Ascending aorta (tissue), 2 donors: Measurements from ENCODE around the gene PTPN13. TPM values are rescaled to one million over a fixed set of nuclear protein-coding genes. Genes with fewer than 3 reads are reported as not detected.

Source experiments
- DNase-seq, 2 donors: peaks; one replicate each; pipeline ENCODE4 v3.0.0-alpha.2; 2019; ENCODE audit warnings: low spot score in 2 of 2
- H3K27ac ChIP-seq, 2 donors: fragments of 200-600 bp; sonication (generic); one replicate each; pipeline ENCODE4 v1.5.1; 2016 to 2017; ENCODE audit warnings: mild to moderate bottlenecking in 1 of 2
- H3K27me3 ChIP-seq: fragments of 200-600 bp; sonication (generic); one replicate; pipeline ENCODE4 v1.5.1; 2017
- H3K36me3 ChIP-seq, 2 donors: fragments of 200-600 bp; sonication (generic); one replicate each; pipeline ENCODE4 v1.5.1; 2016
- H3K4me1 ChIP-seq, 2 donors: fragments of 200-600 bp; sonication (generic); one replicate each; pipeline ENCODE4 v1.5.1; 2016 to 2017; ENCODE audit warnings: mild to moderate bottlenecking in 1 of 2
- H3K4me3 ChIP-seq, 2 donors: fragments of 200-600 bp; sonication (generic); one replicate each; pipeline ENCODE4 v1.5.1; 2016 to 2017; ENCODE audit warnings: mild to moderate bottlenecking in 1 of 2
- H3K9me3 ChIP-seq, 2 donors: fragments of 200-600 bp; sonication (generic); one replicate each; pipeline ENCODE4 v1.5.1; 2016
- intact Hi-C: fragments of 100-400 bp; cut with DNase I; formaldehyde crosslinking; loops from one replicate; pipeline ENCODE4 v1.15.1; 2023
- total RNA-seq: library from RNA; depleted of rRNA; stranded (reverse); fragments of >200 nt; gene quantifications from one replicate; pipeline ENCODE4 v1.1.0, GENCODE V29; 2016
- TF ChIP-seq, protein P1 (sequence below), 3 experiments: fragments of 200-600 bp in 2 of 3; fragments of 450-650 bp in 1 of 3; sonication (generic) in 2 of 3; IDR thresholded peaks; one replicate each; pipeline ENCODE4 v1.5.1; 2016 to 2019; ENCODE audit warnings: antibody characterized with exemption in 3 of 3, mild to moderate bottlenecking in 1 of 3, moderate library complexity in 1 of 3

Gene PTPN13
- total RNA-seq, 1 donor from 2014 or later: 20.8 TPM

DNA sequence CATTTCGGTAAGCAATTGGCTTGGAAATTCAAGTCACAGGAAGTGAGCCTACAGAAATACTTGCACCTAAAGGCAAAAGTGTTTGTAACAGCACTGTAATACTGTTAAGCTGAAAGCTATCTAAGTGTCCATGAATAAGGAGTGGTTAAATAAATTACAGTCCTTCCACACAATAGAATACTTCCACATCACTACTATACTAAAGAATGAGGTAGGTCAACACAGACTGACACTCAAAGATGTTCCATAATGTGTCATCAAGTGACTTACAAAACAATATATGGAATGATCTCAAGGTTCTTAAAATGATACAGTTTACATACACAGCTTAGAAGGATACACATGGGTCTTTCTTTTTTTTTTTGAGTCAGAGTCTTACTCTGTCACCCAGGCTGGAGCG, 228.0 kb downstream of the PTPN13 start:
- intact Hi-C loops: no loop called here
- no peak for DNase-seq
- Histone ChIP-seq H3K4me1 (no peaks in the 10 kb centered on the region), H3K27me3 (no peaks in the 10 kb centered on the region), H3K9me3 (no peaks in the 10 kb centered on the region), H3K27ac (no peak overlapping the region), H3K36me3 (no peaks in the 10 kb centered on the region), H3K4me3 (no peak overlapping the region)
- TF ChIP-seq, protein P1, sequence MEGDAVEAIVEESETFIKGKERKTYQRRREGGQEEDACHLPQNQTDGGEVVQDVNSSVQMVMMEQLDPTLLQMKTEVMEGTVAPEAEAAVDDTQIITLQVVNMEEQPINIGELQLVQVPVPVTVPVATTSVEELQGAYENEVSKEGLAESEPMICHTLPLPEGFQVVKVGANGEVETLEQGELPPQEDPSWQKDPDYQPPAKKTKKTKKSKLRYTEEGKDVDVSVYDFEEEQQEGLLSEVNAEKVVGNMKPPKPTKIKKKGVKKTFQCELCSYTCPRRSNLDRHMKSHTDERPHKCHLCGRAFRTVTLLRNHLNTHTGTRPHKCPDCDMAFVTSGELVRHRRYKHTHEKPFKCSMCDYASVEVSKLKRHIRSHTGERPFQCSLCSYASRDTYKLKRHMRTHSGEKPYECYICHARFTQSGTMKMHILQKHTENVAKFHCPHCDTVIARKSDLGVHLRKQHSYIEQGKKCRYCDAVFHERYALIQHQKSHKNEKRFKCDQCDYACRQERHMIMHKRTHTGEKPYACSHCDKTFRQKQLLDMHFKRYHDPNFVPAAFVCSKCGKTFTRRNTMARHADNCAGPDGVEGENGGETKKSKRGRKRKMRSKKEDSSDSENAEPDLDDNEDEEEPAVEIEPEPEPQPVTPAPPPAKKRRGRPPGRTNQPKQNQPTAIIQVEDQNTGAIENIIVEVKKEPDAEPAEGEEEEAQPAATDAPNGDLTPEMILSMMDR (IDR thresholded peaks at IDR 0.05): no peak

DNA sequence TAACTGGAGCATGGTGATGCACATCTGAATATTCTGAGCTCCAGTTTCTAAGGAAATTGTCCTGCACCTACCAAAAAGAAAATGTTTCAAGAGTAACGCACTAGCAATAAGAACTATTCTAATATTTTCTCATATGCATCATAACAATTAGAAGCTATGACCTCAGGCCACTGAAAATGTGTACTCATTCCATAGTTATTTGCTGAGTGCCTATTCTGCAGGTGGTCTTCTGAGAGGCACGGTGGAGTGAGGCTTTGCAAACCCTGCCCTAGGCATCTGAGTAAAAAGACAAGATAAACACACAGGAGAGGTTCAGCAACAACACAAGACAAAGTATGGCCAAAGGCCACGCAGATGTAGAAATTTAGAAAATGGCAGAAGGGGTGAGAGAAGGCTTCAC, 231.4 kb downstream of the PTPN13 start:
- TF ChIP-seq, protein P1 (IDR thresholded peaks at IDR 0.05): no peak

DNA sequence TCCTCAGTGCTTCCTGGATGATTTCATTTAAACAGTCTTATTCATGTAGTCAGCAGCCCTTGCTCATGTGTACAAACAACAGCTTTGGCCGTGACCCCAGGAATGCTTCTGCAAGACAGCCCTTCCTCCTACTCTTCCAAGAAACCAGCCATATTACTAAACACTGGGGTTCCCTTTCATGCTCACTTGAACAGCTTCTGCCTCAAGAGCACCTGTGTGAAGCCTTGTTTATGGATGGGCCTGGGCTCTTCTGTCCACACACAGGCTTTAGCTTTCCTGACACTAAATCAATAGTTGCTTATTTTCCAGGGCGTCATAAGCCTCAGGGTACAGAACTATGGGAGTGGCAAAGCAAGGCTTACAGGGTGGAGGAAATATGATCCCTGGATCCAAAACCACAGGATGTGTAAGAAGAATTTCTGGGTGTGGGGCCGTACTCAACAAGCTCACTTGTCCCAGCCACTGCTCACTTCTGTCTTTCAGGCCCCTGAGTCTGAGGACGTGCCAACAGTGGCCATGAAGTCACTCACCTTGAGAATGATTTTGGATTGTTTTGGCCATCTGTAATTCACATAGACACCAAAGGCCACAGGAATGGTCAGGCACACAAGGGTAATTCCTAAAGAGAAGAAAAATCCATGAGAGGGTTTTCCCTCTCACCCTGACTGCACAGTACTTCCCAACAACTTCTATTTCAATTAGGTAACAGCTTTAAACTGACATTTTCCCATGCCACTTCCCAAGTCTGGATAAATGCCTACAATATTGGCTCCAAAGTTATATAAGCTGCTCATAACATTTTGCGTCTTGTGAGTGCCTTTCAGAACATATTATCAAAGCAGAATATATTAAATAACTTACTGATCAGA, 237.4 kb downstream of the PTPN13 start:
- TF ChIP-seq, protein P1 (IDR thresholded peaks at IDR 0.05): no peak

More for the DNA sequence above, 231.4 kb downstream of the PTPN13 start:
- Histone ChIP-seq H3K4me3 (no peak overlapping the region), H3K4me1 (no peaks in the 10 kb centered on the region), H3K9me3 (no peaks in the 10 kb centered on the region), H3K27me3 (no peaks in the 10 kb centered on the region), H3K36me3 (no peaks in the 10 kb centered on the region), H3K27ac (no peak overlapping the region)
- intact Hi-C loops: no loop called here
- DNase-seq: no peak

DNA sequence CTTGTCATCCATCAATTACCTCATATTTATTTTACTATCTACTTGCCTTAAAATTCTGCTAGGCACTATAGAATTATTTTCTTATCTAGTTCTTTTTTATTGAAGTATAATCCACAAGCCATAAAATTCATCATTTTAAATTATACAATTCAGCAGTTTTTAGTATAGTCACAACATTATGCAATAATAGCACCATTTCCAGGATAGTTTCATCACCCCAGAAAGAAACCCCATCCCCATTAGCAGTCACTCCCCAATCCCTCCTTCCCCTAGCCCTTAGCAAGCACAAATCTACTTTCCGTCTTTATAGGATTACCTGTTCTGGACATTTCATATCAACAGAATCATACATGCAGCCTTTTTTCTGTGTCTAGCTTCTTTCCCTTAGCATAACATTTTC, 239.5 kb downstream of the PTPN13 start:
- intact Hi-C loops: no loop called here
- DNase-seq: no peak
- Histone ChIP-seq H3K27ac (no peak overlapping the region), H3K9me3 (no peaks in the 10 kb centered on the region), H3K27me3 (no peaks in the 10 kb centered on the region), H3K4me3 (no peak overlapping the region), H3K36me3 (no peaks in the 10 kb centered on the region), H3K4me1 (no peaks in the 10 kb centered on the region)
- TF ChIP-seq, protein P1 (IDR thresholded peaks at IDR 0.05): no peak

More for the DNA sequence above, 237.4 kb downstream of the PTPN13 start:
- Histone ChIP-seq H3K4me1 (no peaks in the 10 kb centered on the region), H3K9me3 (no peaks in the 10 kb centered on the region), H3K27me3 (no peaks in the 10 kb centered on the region), H3K27ac (no peak overlapping the region), H3K4me3 (no peak overlapping the region), H3K36me3 (no peaks in the 10 kb centered on the region)
- no peak for DNase-seq
- intact Hi-C loops: no loop called here

DNA sequence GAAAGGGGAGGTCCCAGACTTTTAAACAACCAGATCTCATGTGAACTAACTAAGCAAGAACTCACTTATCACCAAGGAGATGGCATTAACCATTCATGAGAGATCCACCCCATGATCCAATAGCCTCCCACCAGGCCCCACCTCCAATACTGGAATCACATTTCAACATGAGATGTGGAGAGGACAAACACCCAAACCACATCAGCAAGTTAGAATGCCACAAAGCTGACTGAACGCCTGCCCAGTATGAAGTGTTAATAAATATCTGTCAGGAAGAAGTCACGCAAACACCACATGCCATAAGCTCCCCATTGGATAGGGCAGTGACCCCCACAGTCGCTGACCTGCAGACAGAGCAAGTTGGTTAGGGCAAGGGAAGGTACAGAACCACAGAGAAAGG, 240.8 kb downstream of the PTPN13 start:
- no peaks in the 10 kb centered on the region for H3K27me3 ChIP-seq

More for the DNA sequence above, 240.8 kb downstream of the PTPN13 start:
- Histone ChIP-seq H3K4me3 (no peak overlapping the region), H3K36me3 (no peaks in the 10 kb centered on the region), H3K9me3 (no peaks in the 10 kb centered on the region), H3K4me1 (no peaks in the 10 kb centered on the region), H3K27ac (no peak overlapping the region)
- intact Hi-C loops: no loop called here
- no peak for DNase-seq
- TF ChIP-seq, protein P1 (IDR thresholded peaks at IDR 0.05): no peak
